NCI-H1417 treated with DMSO at 0.1 percent for 48 hours (cell line): ENCODE measurements around the gene OSBPL5.

Experiments
- DNase-seq: peaks from one replicate; lab custom pipeline; 2025; lab: John Stamatoyannopoulos, UW

Gene OSBPL5

GRCh38 chr11:3165152-3165705, at the start of gene OSBPL5:
Gene OSBPL5, minus strand, starts transcription at chr11:3165310. Its CDS starts 36,162 bp downstream, at chr11:3129148.
- DNase-seq, result no peak

- no peak for DNase-seq
These were observed 49.2 kb upstream of the OSBPL5 start for GRCh38 chr11:3214420-3214699.

GRCh38 chr11:3213659-3214419, 48.7 kb upstream of the OSBPL5 start:
- DNase-seq, result no peak

- no peak for DNase-seq
These were observed 43.2 kb upstream of the OSBPL5 start for GRCh38 chr11:3208272-3208671.

- no peak for DNase-seq
These were observed 42.5 kb upstream of the OSBPL5 start for GRCh38 chr11:3207526-3208189.

- DNase-seq, result no peak
These were observed 41.8 kb upstream of the OSBPL5 start for GRCh38 chr11:3206922-3207204.

- DNase-seq, result no peak
These were observed 41.2 kb upstream of the OSBPL5 start for GRCh38 chr11:3206156-3206921.

- DNase-seq, result no peak
These were observed 40.4 kb upstream of the OSBPL5 start for GRCh38 chr11:3205261-3206155.

- DNase-seq, result no peak
These were observed 39.3 kb upstream of the OSBPL5 start for GRCh38 chr11:3204141-3205015.

GRCh38 chr11:3203221-3204043, 38.3 kb upstream of the OSBPL5 start:
- DNase-seq, result no peak

GRCh38 chr11:3202759-3203158, 37.6 kb upstream of the OSBPL5 start:
- no peak for DNase-seq

- no peak for DNase-seq
These were observed 37.2 kb upstream of the OSBPL5 start for GRCh38 chr11:3202305-3202704.

GRCh38 chr11:3201677-3202181, 36.6 kb upstream of the OSBPL5 start:
- DNase-seq, result no peak

GRCh38 chr11:3201112-3201581, 36.0 kb upstream of the OSBPL5 start:
- DNase-seq, result no peak

GRCh38 chr11:3200388-3201111, 35.4 kb upstream of the OSBPL5 start:
- DNase-seq, result no peak

GRCh38 chr11:3199537-3200295, 34.6 kb upstream of the OSBPL5 start:
- no peak for DNase-seq

GRCh38 chr11:3198815-3199214, 33.7 kb upstream of the OSBPL5 start:
- no peak for DNase-seq

GRCh38 chr11:3197878-3198528, 32.9 kb upstream of the OSBPL5 start:
- no peak for DNase-seq
